ENCODE data around the gene SIL1.
"Not testable (repeated sequence)": the region's sequence is repeated elsewhere in the genome, so short reads cannot be mapped to it uniquely, and the experiment has no call there.

SIL1 gene

DNA sequence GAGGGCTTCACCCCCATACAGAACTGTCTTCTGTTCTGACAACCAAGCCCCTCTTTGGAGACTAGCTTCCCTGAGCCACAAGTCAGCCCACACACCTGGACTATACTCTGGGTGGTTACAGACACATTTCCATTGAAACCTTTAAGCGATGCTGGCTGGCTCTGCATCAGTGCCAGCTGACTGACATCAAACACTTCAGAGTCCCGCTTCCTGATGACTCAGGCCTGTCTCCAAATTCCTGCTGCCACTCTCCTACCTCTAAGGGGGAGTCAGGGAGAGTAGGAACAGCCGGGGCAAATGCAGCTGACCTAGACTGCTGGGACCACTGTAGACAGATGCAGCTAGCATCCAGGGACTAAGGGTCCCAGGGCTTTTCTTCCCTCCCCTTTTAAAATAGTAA lies 59.4 kb downstream of the SIL1 start:
- no peak for DNase-seq (ENCODE audit: low read depth)

DNA sequence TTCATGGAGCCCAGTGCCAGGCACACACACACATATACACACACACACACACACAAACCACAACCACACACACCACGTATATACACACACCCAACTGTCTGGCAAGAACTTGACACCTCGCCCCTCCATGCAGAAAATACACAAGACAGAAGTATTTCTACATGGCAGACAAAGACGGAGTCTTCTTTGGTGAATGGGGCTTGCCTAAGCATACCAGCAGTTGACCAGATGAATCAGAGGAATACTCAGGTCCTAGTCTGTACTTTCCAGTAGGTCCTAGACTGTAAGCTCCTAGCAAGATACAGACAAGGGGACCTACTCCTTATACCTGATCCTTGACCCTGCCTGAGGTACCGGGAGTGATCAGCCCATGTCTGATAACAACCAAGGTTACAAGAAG lies 60.1 kb downstream of the SIL1 start:
- no peak for DNase-seq (ENCODE audit: low read depth)

- no peak for DNase-seq (ENCODE audit: low read depth)
Measured at GRCh38 chr5:139137697-139138096, 60.5 kb downstream of the SIL1 start.

GRCh38 chr5:139134906-139135305 lies 63.3 kb downstream of the SIL1 start:
- DNase-seq (ENCODE audit: low read depth), result no peak

- no peak for DNase-seq (ENCODE audit: low read depth)
Measured at GRCh38 chr5:139133282-139133681, 64.9 kb downstream of the SIL1 start.

DNA sequence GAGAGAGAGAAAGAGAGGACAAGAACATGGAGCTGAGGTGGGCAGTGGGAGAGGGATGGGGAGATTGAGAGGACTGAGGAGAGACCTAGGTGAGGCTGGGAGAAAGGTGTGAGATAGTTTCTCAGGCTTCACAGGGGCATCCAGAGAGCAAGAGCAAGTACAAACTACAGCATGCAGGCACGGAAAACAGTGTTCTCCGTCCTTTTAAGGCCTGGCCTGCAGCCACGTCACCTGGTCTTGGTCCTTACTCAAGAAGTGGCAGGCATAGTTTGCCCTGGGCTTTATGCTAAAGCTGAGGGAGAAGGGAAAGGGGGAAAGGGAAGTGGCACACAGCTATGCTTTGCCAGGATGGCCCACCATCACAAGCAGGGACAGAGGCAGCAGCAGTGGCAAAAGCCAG lies 65.7 kb downstream of the SIL1 start:
- no peak for DNase-seq (ENCODE audit: low read depth)

- no peak for DNase-seq (ENCODE audit: low read depth)
Measured at GRCh38 chr5:139131921-139132432, 66.2 kb downstream of the SIL1 start.

- DNase-seq (ENCODE audit: low read depth), result no peak
Measured at GRCh38 chr5:139131465-139131864, 66.7 kb downstream of the SIL1 start.

- DNase-seq (ENCODE audit: low read depth), result no peak
Measured at GRCh38 chr5:139131062-139131461, 67.1 kb downstream of the SIL1 start.

DNA sequence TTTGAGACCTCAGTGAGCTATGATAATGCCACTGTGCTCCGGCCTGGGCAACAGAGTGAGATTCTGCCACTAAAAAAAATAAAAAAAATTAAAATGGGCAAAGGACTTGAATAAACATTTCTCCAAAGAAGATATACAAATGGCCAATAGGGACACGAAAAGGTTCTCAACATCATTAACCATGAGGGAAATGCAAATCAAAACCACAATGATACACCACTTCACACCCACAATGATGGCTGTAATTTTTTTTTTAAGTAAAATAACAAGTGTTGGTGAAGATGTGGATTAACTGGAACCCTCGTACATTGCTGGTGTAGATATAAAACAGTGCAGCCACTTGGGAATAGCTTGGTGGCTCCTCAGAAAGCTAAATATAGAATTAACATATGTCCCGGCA lies 68.0 kb downstream of the SIL1 start:
- no peak for DNase-seq (ENCODE audit: low read depth)

- DNase-seq (ENCODE audit: low read depth), result no peak
Measured at GRCh38 chr5:139126711-139127111, 71.5 kb downstream of the SIL1 start.

- no peak for DNase-seq (ENCODE audit: low read depth)
Measured at GRCh38 chr5:139125991-139126390, 72.2 kb downstream of the SIL1 start.

DNA sequence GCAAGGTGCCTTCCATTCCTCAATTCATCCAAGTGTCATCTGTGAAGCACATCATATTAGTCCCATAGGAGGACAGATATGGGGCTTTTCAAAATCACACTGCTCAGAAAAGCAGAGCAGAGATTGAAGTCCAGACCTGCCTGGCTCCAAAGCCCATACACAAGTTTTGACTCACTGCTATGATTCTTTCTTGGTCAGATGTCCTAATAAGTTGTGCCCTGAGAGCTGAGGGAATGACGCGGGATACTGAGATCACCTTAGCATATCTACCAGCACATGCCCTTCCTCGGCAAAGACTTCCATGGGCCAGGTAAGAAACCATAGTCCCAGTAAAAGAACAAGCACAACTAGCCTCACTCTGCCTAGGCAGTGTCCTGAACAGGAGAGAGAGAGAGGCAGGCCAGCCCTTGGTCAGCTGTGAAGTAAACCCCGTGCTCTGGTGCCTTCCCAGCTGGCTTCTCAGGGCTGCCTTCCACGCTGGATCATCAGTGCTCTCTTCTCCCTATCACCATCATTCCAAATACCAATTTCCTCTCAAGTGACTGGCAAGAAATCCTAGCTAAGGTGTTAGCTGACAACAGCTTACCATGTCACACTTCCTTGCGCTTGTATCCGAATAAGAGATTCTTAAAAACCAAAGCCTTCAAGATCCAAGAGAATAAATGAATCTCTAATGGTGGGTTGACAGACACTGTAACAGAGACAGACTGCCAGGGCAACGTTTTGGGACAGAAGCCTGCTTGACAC lies 73.2 kb downstream of the SIL1 start:
- DNase-seq (ENCODE audit: low read depth), result no peak

- DNase-seq (ENCODE audit: low read depth), result no peak
Measured at GRCh38 chr5:139121120-139121519, 77.0 kb downstream of the SIL1 start.

GRCh38 chr5:139120521-139120920 lies 77.6 kb downstream of the SIL1 start:
- no peak for DNase-seq (ENCODE audit: low read depth)

- DNase-seq (ENCODE audit: low read depth), result no peak
Measured at GRCh38 chr5:139118804-139119203, 79.4 kb downstream of the SIL1 start.

GRCh38 chr5:139117342-139117884 lies 80.8 kb downstream of the SIL1 start:
- DNase-seq (ENCODE audit: low read depth), result no peak

- no peak for DNase-seq (ENCODE audit: low read depth)
Measured at GRCh38 chr5:139116100-139116655, 82.0 kb downstream of the SIL1 start.

DNA sequence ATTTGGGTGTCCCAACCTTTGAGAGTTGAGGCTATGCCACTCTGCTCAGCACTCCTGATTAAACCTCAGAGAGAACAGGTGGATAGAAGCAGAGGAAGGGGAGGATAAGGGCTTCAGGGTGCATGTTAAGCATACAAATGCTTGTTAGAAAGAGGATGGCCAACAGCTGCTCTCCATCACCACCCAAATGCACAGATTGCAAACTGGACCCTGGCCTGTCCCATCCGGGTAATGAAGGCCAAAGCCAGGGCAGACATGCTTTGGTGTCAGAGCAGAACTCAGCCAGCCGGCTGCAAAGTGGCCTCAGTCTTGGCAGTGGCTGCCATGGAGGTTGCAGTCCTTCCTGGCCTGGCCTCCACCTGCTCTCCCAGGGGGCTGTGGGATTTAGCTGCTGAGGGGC lies 84.3 kb downstream of the SIL1 start:
- no peak for DNase-seq (ENCODE audit: low read depth)

DNA sequence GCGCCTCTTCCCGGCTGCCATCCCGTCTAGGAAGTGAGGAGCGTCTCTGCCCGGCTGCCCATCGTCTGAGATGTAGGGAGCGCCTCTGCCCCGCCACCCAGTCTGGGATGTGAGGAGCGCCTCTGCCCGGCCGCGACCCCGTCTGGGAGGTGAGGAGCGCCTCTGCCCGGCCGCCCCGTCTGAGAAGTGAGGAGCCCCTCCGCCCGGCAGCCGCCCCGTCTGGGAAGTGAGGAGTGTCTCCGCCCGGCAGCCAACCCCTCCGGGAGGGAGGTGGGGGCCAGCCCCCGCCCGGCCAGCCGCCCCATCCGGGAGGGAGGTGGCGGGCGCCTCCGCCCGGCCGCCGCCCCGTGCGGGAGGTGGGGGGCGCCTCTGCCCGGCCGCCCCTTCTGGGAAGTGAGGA lies 85.8 kb downstream of the SIL1 start:
- not testable (repeated sequence) for DNase-seq (ENCODE audit: low read depth)

- DNase-seq (ENCODE audit: low read depth), result no peak
Measured at GRCh38 chr5:139110526-139111168, 87.5 kb downstream of the SIL1 start.

- no peak for DNase-seq (ENCODE audit: low read depth)
Measured at GRCh38 chr5:139108063-139108824, 89.9 kb downstream of the SIL1 start.
